Mesenchymal stem cell (in vitro differentiated cells and primary cell): ENCODE data around the gene RELB. TPM values are rescaled to one million over a fixed set of nuclear protein-coding genes. Genes with fewer than 3 reads are reported as not detected.

Experiments used
- DNase-seq: peaks from one replicate; pipeline ENCODE4 v3.0.0-alpha.2; 2013
- H2AFZ ChIP-seq: one replicate; pipeline ENCODE4 v1.6.1; 2013; ENCODE audit warnings: low read depth, mild to moderate bottlenecking, control low read depth, inconsistent platforms, low read length, moderate library complexity
- H2AK5ac ChIP-seq: 2 replicates; pipeline ENCODE4 v1.6.1; 2013; ENCODE audit warnings: low read length, moderate library complexity, mild to moderate bottlenecking, inconsistent platforms; ENCODE audit not compliant: severe bottlenecking
- H2BK120ac ChIP-seq: one replicate; pipeline ENCODE4 v1.6.1; 2013; ENCODE audit warnings: low read depth, mild to moderate bottlenecking, inconsistent platforms, low read length, moderate library complexity
- H2BK12ac ChIP-seq, 2 experiments: one replicate each; pipeline ENCODE4 v1.6.1; 2013; ENCODE audit warnings: inconsistent platforms in 2 of 2, low read length in 2 of 2, mild to moderate bottlenecking in 2 of 2, moderate library complexity in 2 of 2, control low read depth in 1 of 2
- H2BK15ac ChIP-seq: one replicate; pipeline ENCODE4 v1.6.1; 2013; ENCODE audit warnings: mild to moderate bottlenecking, low read depth, inconsistent platforms; ENCODE audit not compliant: poor library complexity, severe bottlenecking
- H2BK5ac ChIP-seq: 2 replicates; pipeline ENCODE4 v1.6.1; 2013; ENCODE audit warnings: low read depth, mild to moderate bottlenecking, low read length, control low read depth, inconsistent platforms; ENCODE audit not compliant: poor library complexity, severe bottlenecking
- H3K14ac ChIP-seq, 2 experiments: one replicate each; pipeline ENCODE4 v1.6.1; 2013; ENCODE audit warnings: inconsistent platforms in 2 of 2, low read length in 2 of 2, control low read depth in 1 of 2, mild to moderate bottlenecking in 1 of 2, moderate library complexity in 1 of 2
- H3K18ac ChIP-seq, 2 experiments: one replicate each; pipeline ENCODE4 v1.6.1; 2013; ENCODE audit warnings: inconsistent platforms in 2 of 2, low read length in 2 of 2, control low read depth in 1 of 2, low read depth in 1 of 2, mild to moderate bottlenecking in 1 of 2
- H3K23ac ChIP-seq, 2 experiments: one replicate each; pipeline ENCODE4 v1.6.1; 2013; ENCODE audit warnings: inconsistent platforms in 2 of 2, low read length in 2 of 2, mild to moderate bottlenecking in 2 of 2, moderate library complexity in 2 of 2, control low read depth in 1 of 2
- H3K27ac ChIP-seq: 2 replicates; pipeline ENCODE4 v1.5.1; 2013; ENCODE audit warnings: mild to moderate bottlenecking, moderate library complexity, low read length, control low read depth, inconsistent platforms; ENCODE audit not compliant: poor library complexity, severe bottlenecking
- H3K27me3 ChIP-seq, 2 experiments: 2 replicates each; pipeline versions ENCODE4 v1.6.1 to v1.7.0; 2013; ENCODE audit warnings: low read length in 2 of 2, mild to moderate bottlenecking in 2 of 2, moderate library complexity in 2 of 2, control low read depth in 1 of 2, inconsistent platforms in 1 of 2; ENCODE audit not compliant: control insufficient read depth in 1 of 2, insufficient read depth in 1 of 2
- H3K36me3 ChIP-seq, 2 experiments: 2 replicates each; pipeline versions ENCODE4 v1.6.1 to v1.7.0; 2013; ENCODE audit warnings: low read length in 2 of 2, control low read depth in 1 of 2, inconsistent platforms in 1 of 2, low read depth in 1 of 2, mild to moderate bottlenecking in 1 of 2; ENCODE audit not compliant: insufficient read depth in 2 of 2, control insufficient read depth in 1 of 2
- H3K4ac ChIP-seq, 2 experiments: one replicate each; pipeline ENCODE4 v1.6.1; 2013; ENCODE audit warnings: inconsistent platforms in 2 of 2, low read length in 2 of 2, mild to moderate bottlenecking in 2 of 2, moderate library complexity in 2 of 2, control low read depth in 1 of 2, low read depth in 1 of 2
- H3K4me1 ChIP-seq: 2 replicates; pipeline ENCODE4 v1.6.1; 2013; ENCODE audit warnings: low read depth, low read length, control low read depth; ENCODE audit not compliant: control insufficient read depth, insufficient read depth
- H3K4me2 ChIP-seq: 2 replicates; pipeline ENCODE4 v1.6.1; 2013; ENCODE audit warnings: low read length, mild to moderate bottlenecking, inconsistent platforms; ENCODE audit not compliant: poor library complexity, severe bottlenecking
- H3K4me3 ChIP-seq, 2 experiments: 2 replicates each; pipeline versions ENCODE4 v1.5.1 to v1.7.0; 2013; ENCODE audit warnings: low read length in 2 of 2, mild to moderate bottlenecking in 2 of 2, control low read depth in 1 of 2, low read depth in 1 of 2; ENCODE audit not compliant: insufficient read depth in 1 of 2
- H3K79me1 ChIP-seq: replicated peaks from 2 replicates; pipeline ENCODE4 v1.6.1; 2013; ENCODE audit warnings: mild to moderate bottlenecking, control low read depth, low read length, inconsistent platforms; ENCODE audit not compliant: poor library complexity, severe bottlenecking
- H3K9ac ChIP-seq: 2 replicates; pipeline ENCODE4 v1.7.0; 2013; ENCODE audit warnings: mild to moderate bottlenecking, low read length, moderate library complexity
- H3K9me3 ChIP-seq: 2 replicates; pipeline ENCODE4 v1.7.0; 2013; ENCODE audit warnings: mild to moderate bottlenecking, low read length; ENCODE audit not compliant: control insufficient read depth
- H4K8ac ChIP-seq: one replicate; pipeline ENCODE4 v1.6.1; 2013; ENCODE audit warnings: inconsistent platforms, mild to moderate bottlenecking, low read length, moderate library complexity
- H4K91ac ChIP-seq: one replicate; pipeline ENCODE4 v1.6.1; 2013; ENCODE audit warnings: mild to moderate bottlenecking, low read length, inconsistent platforms
- WGBS: methylation state at CpG from one replicate; pipeline ENCODE4 v1.1.7; 2013; ENCODE audit warnings: mixed read lengths; 5-methylcytosine and 5-hydroxymethylcytosine counted together
- polyA plus RNA-seq, 2 experiments: library from polyadenylated mRNA; stranded (reverse); fragments of 200-250 nt; gene quantifications; one replicate each; pipeline ENCODE4 v1.2.3, GENCODE V29; 2013

The RELB gene
- polyA plus RNA-seq (2013, experiment 1 of 2) = 9.8 TPM
- 9.6 TPM for polyA plus RNA-seq (2013, experiment 2 of 2)

GRCh38 chr19:45001087-45001739 is at the start of gene RELB:
RELB (plus strand) TSS chr19:45001464; CDS start chr19:45001580, 116 bp downstream.
- H3K4ac ChIP-seq = peak within 1 kb of the TSS in 1 of 2 experiments; percentile 81
- H4K91ac ChIP-seq = peak within 1 kb of the TSS; percentile 2
- WGBS = 3% methylated on average over 47 of the region's 79 CpGs
- H3K14ac ChIP-seq = peak within 1 kb of the TSS in 1 of 2 experiments; percentile 92
- peak within 1 kb of the TSS; percentile 82 for H3K4me2 ChIP-seq
- H3K27ac ChIP-seq = peak within 1 kb of the TSS; percentile 72
- H2AK5ac ChIP-seq = no peak within 1 kb of the TSS
- H3K4me3 ChIP-seq = peak within 1 kb of the TSS; percentile 77 to 87
- no peaks in the 10 kb centered on the region for H3K27me3 ChIP-seq
- peak within 1 kb of the TSS in 1 of 2 experiments; percentile 83 for H3K23ac ChIP-seq
- H3K9me3 ChIP-seq = no peaks in the 10 kb centered on the region
- H2BK12ac ChIP-seq = peak within 1 kb of the TSS in 1 of 2 experiments; percentile 85
- H2BK15ac ChIP-seq = no peak within 1 kb of the TSS
- peaks cover 6% of the 10 kb centered on the region for H3K4me1 ChIP-seq
- peaks cover 6% of the 10 kb centered on the region for H3K79me1 ChIP-seq
- H3K9ac ChIP-seq = peak within 1 kb of the TSS; percentile 91
- peak within 1 kb of the TSS; percentile 52 for H2BK120ac ChIP-seq
- peaks cover 7 to 19% of the 10 kb centered on the region in 2 experiments for H3K36me3 ChIP-seq
- H4K8ac ChIP-seq = peak within 1 kb of the TSS; percentile 83
- peak within 1 kb of the TSS; percentile 14 for H2BK5ac ChIP-seq
- peak within 1 kb of the TSS; percentile 79 for H2AFZ ChIP-seq
- DNase-seq = peak; percentile 91
- H3K18ac ChIP-seq = peak within 1 kb of the TSS; percentile 73 to 93

GRCh38 chr19:44954278-44954648 is 47.0 kb upstream of the RELB start:
- WGBS = 33% methylated on average over 6 of the region's 13 CpGs
- peaks cover 16% of the 10 kb centered on the region for H3K4me1 ChIP-seq
- H3K4me3 ChIP-seq = peak overlapping the region; percentile 65 to 97
- H2BK15ac ChIP-seq = no peak overlapping the region
- H4K91ac ChIP-seq = no peak overlapping the region
- peak overlapping the region; percentile 79 to 97 for H3K18ac ChIP-seq
- peak overlapping the region; percentile 99 for H4K8ac ChIP-seq
- H3K27ac ChIP-seq = peak overlapping the region; percentile 98
- peaks cover 8 to 18% of the 10 kb centered on the region in 2 experiments for H3K36me3 ChIP-seq
- H2BK12ac ChIP-seq = no peak overlapping the region
- H3K9me3 ChIP-seq = no peaks in the 10 kb centered on the region
- H3K4ac ChIP-seq = peak overlapping the region in 1 of 2 experiments; percentile 49
- peak overlapping the region; percentile 60 for H2AFZ ChIP-seq
- peaks cover 8% of the 10 kb centered on the region for H3K79me1 ChIP-seq
- no peak overlapping the region for H2BK120ac ChIP-seq
- H3K9ac ChIP-seq = peak overlapping the region; percentile 94
- H3K27me3 ChIP-seq = no peaks in the 10 kb centered on the region
- no peak overlapping the region for H3K23ac ChIP-seq
- peak overlapping the region; percentile 33 for H2AK5ac ChIP-seq
- H3K14ac ChIP-seq = no peak overlapping the region
- no peak for DNase-seq
- H3K4me2 ChIP-seq = peak overlapping the region; percentile 94
- H2BK5ac ChIP-seq = no peak overlapping the region

- peak within 1 kb of the TSS; percentile 90 for H2BK120ac ChIP-seq
- H3K9me3 ChIP-seq = no peaks in the 10 kb centered on the region
- peak within 1 kb of the TSS; percentile 71 for H2BK5ac ChIP-seq
- H2AK5ac ChIP-seq = peak within 1 kb of the TSS; percentile 33
- H3K4me2 ChIP-seq = peak within 1 kb of the TSS; percentile 94
- peaks cover 8 to 19% of the 10 kb centered on the region in 2 experiments for H3K36me3 ChIP-seq
- H3K23ac ChIP-seq = peak within 1 kb of the TSS; percentile 15 to 65
- H3K14ac ChIP-seq = peak within 1 kb of the TSS in 1 of 2 experiments; percentile 82
- peaks cover 10% of the 10 kb centered on the region for H3K79me1 ChIP-seq
- peak within 1 kb of the TSS; percentile 76 to 86 for H3K4ac ChIP-seq
- peak within 1 kb of the TSS; percentile 99 for H4K8ac ChIP-seq
- peak within 1 kb of the TSS; percentile 92 to 97 for H3K18ac ChIP-seq
- peak within 1 kb of the TSS; percentile 91 for H2BK15ac ChIP-seq
- H3K27me3 ChIP-seq = no peaks in the 10 kb centered on the region
- H3K27ac ChIP-seq = peak within 1 kb of the TSS; percentile 98
- H3K4me3 ChIP-seq = peak within 1 kb of the TSS; percentile 92 to 97
- peak; percentile 98 for DNase-seq
- peak within 1 kb of the TSS; percentile 83 for H2AFZ ChIP-seq
- peak within 1 kb of the TSS; percentile 94 for H4K91ac ChIP-seq
- H2BK12ac ChIP-seq = no peak within 1 kb of the TSS
- 1% methylated on average over 50 of the region's 65 CpGs for WGBS
- H3K4me1 ChIP-seq = peaks cover 16% of the 10 kb centered on the region
- H3K9ac ChIP-seq = peak within 1 kb of the TSS; percentile 94
These were observed 46.4 kb upstream of the RELB start, which contains the start of gene CLPTM1 for GRCh38 chr19:44954649-44955504. CLPTM1 (plus strand) TSS chr19:44955380; CDS start chr19:44955396, 16 bp downstream.
